C1 segment of cervical spinal cord (tissue), 14 donors: ENCODE data around the gene TEX38.
"Not testable (repeated sequence)": the region's sequence is repeated elsewhere in the genome, so short reads cannot be mapped to it uniquely, and the experiment has no call there.

Source experiments
- DNase-seq, 14 donors: peaks; one replicate each; lab custom pipeline; 2025; lab: John Stamatoyannopoulos, UW

Gene TEX38

DNA sequence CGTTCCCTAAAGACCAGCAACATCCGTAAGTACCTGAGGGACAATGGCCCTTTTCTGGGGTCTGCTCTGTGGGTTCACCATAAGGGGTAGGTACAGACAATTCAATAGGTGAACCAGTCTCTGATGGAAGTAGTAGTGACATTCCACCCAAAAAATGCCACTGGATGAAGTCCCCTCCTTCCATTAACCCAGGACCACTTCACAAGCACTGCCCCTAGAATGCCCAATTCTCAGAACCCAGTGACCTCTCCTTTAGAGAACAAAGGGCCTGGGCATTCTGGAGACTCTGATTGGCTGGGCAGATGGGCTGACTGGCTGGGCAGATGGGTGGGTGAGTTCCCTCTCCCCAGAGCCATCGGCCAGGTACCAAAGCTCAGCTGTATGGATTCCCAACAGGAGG, at the start of gene TEX38:
Gene TEX38 (plus strand): TSS at position 301 of the 400 bp plus-strand sequence. CDS start 81 bp downstream, at position 382.
- no peak for DNase-seq

DNA sequence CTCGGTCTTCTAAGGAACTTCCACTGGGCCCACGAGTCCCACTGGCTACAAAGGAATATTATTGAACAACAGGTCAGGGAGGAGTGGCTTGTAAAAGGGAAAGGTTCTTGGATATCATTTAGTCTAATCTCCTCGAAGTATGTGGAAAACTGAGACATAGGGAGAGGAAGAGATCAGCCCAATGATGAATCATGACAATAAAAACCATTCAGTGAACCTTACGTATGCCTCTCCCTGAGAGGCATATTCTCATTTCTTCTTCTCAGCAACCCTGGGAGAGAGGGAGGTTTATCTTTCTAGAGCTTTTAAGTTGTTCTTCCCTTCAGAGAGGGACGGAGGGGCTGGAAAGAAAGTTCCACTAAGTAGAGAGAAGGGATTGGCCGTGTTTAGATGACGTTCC, 49.7 kb upstream of the TEX38 start:
- no peak for DNase-seq

DNA sequence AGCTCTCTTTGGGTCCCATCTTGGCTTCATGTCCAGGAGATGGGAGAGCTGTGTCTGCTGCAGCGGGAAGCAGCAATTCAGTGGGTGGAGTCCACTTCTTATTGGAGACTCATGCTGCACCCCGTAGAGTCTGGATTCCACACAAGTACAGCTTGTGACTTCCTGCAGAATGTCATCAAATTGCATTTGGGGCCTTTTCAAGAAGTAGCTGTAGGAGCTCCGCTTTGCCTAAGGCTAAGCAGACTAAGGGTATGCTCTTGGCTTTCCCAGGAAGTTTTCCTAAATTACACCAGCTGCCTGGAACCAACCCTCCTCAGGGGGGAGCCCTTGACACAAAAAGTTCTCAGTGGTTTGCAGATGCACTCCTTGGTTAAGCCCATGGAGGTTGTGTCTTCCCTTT, 49.3 kb upstream of the TEX38 start:
- DNase-seq: peak in 1 of 14 donors; percentile 80

- DNase-seq: no peak
Measured at GRCh38 chr1:46623743-46624644, 47.7 kb upstream of the TEX38 start.

DNA sequence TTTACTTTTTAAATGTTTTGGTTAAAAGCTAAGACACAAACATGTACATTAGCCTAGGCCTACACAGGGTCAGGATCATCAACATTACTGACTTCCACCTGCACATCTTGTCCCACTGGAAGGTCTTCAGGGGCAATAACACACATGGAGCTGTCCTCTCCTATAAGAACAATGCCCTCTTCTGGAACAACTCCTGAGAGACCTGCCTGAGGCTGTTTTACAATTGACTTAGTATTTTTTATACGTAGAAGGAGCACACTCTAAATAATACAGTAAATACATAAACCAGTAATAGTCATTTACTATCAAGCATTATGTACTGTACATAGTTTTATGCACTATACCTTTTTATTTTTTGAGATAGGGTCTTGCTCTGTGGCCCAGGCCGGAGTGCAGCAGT, 40.9 kb upstream of the TEX38 start:
- no peak for DNase-seq

- DNase-seq: no peak
Measured at GRCh38 chr1:46635205-46635604, 36.4 kb upstream of the TEX38 start.

DNA sequence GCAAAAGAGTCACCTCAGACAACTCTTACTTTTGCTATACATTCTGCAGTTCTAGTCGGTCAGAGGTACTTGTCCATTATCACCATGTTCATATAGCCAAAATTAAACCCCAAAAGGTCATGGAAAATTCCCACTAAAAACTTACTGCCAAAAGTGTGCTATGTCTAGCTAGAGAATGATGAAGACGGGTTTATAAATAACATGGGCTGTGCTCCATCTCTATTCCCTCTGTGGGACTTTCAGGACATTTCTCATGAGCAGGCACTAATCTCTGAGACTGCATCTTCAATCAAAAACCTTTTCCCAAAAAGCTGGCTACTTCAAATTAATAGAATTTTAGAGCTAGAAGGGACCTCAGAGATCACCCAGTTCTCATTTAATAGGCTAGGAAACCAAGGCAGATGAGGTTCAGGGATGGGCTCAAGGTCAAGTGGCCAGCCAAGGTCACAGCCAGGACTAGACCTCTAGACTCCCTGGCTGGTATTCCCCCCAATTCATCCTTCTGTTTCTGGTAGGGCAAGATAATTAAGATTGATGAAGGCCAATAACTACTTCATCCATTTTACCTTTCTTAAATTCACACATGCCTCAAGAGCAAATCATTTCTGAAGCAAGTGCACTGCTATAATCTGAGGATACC, 34.1 kb upstream of the TEX38 start:
- DNase-seq: peak in 1 of 14 donors; percentile 37

- no peak for DNase-seq
Measured at GRCh38 chr1:46638921-46639320, 32.7 kb upstream of the TEX38 start.

- no peak for DNase-seq
Measured at GRCh38 chr1:46639547-46639946, 32.1 kb upstream of the TEX38 start.

DNA sequence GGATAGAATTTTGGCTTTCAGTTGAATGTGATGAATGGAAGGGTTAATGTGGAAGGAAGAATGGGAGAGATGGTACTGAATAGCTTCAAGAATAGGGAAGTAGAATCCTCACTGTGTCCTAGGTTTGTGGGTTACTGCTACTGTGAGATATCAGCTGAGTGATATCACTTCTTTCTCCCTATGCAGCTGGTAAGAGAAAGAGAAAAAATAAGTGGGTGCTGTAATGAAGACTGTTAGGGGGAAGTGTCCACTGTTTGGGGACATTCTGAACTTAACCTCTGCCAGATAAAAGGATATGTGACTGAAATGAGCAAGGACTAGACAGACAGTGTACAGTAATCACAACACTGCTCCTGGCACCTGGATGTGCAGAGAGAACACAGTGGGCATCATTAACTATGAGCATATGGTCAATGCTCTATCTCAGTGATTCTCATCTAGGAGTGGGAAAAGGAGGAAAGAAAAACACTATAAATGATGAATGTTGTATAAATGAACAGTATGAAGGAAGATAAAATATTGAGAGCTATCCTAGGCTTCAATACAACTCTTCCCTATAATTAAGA, 29.5 kb upstream of the TEX38 start:
- peak in 1 of 14 donors; percentile 50 for DNase-seq

- DNase-seq: peak in 1 of 14 donors; percentile 74
Measured at GRCh38 chr1:46643368-46643775, 28.3 kb upstream of the TEX38 start.

- DNase-seq: no peak
Measured at GRCh38 chr1:46645815-46646214, 25.8 kb upstream of the TEX38 start.

GRCh38 chr1:46646331-46646730, 25.3 kb upstream of the TEX38 start:
- no peak for DNase-seq

GRCh38 chr1:46646844-46647243, 24.8 kb upstream of the TEX38 start:
- DNase-seq: no peak

DNA sequence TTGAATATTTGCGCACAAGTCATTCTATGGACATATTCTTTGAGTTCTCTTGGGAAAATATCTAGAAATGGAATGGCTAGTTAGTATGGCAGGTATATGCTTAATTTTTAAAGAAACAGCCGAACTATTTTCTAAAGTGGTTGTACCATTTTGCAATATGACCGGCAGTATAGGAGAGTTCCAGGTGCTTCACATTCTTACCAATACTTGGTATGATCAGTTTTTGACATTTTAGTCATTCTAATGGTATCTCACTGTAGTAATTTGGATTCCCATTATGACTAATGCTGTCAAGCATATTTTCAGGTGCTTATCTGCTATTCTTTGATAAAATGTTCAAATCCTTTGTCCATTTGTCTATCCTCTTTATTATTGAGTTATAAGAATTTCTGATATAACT, 24.0 kb upstream of the TEX38 start:
- no peak for DNase-seq

- no peak for DNase-seq
Measured at GRCh38 chr1:46649764-46650163, 21.9 kb upstream of the TEX38 start.

DNA sequence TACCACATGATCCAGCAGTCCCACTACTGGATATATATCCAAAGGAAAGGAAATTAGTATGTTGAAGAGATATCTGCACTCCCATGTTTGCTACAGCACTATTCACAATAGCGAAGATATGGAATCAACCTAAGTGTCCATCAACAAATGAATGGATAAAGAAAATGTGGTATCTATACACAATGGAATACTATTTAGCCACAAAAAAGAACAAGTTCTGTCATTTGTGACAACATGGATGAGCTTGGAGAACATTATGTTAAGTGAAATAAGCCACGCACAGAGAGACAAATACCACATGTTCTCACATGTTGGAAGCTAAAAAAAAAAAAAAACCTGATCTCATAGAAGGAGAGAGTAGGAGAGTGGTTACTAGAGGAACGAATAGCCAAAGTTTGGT, 21.2 kb upstream of the TEX38 start:
- DNase-seq: no peak

DNA sequence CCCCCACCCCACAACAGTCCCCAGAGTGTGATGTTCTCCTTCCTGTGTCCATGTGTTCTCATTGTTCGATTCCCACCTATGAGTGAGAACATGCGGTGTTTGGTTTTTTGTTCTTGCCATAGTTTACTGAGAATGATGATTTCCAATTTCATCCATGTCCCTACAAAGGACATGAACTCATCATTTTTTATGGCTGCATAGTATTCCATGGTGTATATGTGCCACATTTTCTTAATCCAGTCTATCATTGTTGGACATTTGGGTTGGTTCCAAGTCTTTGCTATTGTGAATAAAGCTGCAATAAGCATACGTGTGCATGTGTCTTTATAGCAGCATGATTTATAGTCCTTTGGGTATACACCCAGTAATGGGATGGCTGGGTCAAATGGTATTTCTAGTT, 20.5 kb upstream of the TEX38 start:
- DNase-seq: not testable (repeated sequence)

DNA sequence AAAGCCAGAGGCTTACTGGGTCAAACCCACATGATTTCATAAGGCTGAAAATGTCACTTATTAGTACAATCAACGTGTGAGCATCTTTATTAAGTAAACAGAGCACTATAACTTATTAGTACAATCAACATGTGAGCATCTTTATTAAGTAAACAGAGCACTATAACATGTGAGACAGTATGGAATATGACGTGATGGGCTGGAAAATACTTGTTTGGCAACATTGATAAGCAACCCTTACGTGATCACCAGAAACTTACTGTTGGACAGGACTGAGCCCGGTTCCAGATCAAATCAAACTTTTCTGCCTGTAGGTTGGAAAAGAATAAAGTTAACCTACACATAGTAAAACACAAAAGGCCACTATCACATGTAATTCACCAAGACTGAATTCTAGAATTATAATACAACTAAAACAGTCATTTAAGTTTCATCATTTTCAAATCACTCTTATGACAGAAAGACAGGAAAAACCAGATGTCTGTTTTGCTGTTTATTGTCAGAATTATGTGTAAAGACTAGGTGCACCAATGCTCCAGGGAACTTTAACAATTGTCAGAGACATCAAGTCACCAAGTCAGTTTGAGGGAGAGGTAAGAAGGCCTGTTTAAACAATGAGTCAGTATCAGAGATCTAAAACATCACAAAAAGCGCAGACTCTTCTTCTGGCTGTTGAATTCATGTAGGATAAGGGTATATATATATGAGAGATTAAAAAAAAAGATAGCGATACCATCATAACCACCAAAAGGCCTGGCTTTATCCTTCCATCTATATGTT, 19.1 kb upstream of the TEX38 start:
- DNase-seq: no peak

- no peak for DNase-seq
Measured at GRCh38 chr1:46653405-46653958, 18.2 kb upstream of the TEX38 start.

DNA sequence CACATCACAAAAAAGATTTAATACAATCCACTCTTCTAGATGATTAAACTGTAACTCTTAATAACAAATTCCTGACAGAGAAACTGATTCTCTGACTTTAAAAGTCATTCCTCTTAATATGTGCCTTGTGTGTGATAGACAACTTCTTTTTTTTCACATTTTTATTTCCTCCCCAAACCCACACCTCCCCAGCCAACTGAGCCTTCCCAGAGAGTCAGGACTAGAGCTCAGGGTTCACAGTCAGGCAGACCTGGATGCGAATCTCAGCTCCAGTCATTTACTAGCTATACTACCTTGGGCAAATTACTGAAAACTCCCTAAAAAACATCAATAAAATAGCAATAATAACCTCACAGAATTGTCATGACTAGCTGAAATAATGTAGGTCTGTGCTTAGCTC, 17.6 kb upstream of the TEX38 start:
- no peak for DNase-seq

DNA sequence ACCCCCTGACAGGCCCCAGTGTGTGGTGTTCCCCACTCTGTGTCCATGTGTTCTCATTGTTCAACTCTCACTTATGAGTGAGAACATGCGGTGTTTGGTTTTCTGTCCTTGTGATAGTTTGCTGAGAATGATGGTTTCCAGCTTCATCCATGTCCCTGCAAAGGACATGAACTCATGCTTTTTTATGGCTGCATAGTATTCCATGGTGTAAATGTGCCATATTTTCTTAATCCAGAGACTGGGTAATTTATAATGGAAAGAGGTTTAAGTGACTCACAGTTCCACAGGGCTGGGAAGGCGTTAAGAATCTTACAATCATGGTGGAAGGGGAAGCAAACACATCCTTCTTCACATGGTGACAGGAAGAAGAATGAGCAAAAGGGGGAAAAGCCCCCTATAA, 17.0 kb upstream of the TEX38 start:
- not testable (repeated sequence) for DNase-seq
